IPS-18c (cell line): ENCODE measurements around the gene ATXN1.

ENCODE experiments used
- H3K4me3 ChIP-seq: 2 replicates; pipeline ENCODE4 v1.7.0; 2013; ENCODE audit warnings: low read depth, mild to moderate bottlenecking, low read length, moderate library complexity; ENCODE audit not compliant: insufficient read depth
- H3K9me3 ChIP-seq: one replicate; pipeline ENCODE4 v1.6.1; 2013; ENCODE audit warnings: mild to moderate bottlenecking, low read length, moderate library complexity; ENCODE audit not compliant: control insufficient read depth, insufficient read depth

Gene ATXN1

DNA sequence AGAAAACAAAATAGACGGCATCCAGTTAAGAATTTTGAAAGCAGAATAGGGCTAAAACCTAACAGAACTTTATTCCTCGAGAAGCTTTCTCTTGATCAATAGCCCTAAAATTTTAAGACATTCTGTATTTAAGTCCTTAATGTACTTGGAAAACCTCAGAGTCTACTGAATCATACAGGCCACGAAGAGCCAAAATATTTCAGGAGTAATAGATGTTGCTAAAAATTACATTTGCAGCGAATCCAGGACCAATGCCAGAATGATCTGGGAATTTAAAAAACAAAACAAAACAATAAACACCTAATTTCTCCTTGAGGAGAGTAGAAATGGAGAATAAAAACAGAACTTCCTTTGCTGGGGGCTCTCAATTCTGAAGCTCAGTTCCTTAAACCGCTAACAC, 23.3 kb downstream of the ATXN1 start:
- no peak overlapping the region for H3K4me3 ChIP-seq
- no peaks in the 10 kb centered on the region for H3K9me3 ChIP-seq

DNA sequence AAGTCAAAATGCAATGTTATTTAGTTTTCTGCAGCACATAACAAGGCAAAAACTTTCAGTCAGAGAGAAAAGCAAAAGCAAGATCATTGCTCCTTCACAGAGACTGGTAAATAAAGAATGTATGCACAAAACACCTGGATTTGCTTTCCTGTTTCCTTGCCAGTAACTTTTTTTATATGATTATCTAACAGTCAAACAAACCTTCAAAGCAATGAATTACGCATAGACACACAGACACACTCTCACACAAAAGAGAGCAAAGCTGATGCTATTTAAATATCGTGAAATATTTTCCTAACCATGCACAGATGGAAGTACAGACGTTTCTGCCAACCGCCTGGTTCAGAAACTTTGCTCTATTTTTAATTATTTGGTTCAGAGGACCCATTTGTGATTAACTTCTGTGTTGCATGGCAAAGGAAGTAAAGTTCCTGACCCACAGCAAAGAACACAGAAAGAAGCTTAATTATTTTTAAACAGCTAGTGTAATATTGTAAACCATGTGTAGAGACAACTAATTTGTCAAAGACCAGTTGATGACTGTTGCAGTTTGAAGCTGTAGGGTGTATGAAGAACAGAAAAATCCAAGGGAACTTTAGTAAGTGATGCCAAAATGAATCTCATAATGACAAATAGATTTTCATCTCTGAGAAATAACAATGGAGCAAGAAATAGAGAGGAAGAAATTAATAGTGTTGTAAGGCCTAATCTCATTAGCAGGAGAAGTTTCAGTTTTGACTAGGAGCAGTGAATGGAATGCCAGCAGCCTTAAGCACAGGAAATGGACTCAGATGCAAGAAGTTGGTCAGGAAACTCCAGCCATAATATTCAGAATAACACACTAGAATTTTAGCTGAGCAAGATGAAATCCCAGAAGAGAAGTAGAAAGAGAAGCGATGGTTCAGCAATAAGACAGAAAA, 24.1 kb downstream of the ATXN1 start:
- Histone ChIP-seq H3K9me3 (no peaks in the 10 kb centered on the region), H3K4me3 (no peak overlapping the region)

GRCh38 chr6:16735014-16735413, 26.2 kb downstream of the ATXN1 start:
- Histone ChIP-seq H3K9me3 (no peaks in the 10 kb centered on the region), H3K4me3 (no peak overlapping the region)

GRCh38 chr6:16733085-16733484, 28.2 kb downstream of the ATXN1 start:
- no peak overlapping the region for H3K4me3 ChIP-seq

GRCh38 chr6:16731478-16732051, 29.7 kb downstream of the ATXN1 start:
- Histone ChIP-seq H3K4me3 (no peak overlapping the region), H3K9me3 (no peaks in the 10 kb centered on the region)

More at GRCh38 chr6:16733085-16733484, 28.2 kb downstream of the ATXN1 start:
- no peaks in the 10 kb centered on the region for H3K9me3 ChIP-seq

DNA sequence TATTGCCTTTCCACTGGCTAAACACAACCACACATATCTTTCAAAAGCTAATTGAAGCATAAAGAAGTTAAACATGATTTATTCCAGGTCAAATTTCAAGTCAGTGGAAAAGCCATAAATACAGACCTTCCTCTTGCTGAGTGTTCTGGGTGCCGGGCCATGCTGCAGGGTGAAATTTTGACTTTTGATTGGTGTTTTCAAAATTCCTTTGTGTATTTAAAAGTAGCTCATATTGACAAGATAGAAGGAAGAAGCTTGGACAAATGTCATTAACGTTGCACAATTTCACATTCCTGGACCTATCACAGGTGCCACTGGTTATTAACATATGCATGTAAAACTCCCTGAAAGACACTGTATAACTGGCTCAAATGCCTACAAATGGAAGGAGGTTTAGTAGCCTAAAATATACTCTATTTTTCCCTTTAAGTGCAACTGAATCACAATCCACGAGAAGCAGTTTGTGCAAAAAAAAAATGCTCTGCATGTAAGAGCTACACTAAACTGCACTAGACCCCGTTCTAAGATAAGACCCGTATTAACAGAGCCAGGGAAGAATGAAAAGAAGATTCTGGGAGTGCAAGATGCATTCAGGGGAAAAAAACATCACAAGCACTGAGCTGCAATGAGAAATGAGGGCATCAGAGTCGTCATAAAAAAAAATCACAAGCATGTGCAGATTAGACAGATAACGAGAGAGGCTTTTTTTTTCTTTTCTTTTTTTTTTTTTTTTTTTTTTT, 30.4 kb downstream of the ATXN1 start:
- no peaks in the 10 kb centered on the region for H3K9me3 ChIP-seq
- H3K4me3 ChIP-seq, result no peak overlapping the region

DNA sequence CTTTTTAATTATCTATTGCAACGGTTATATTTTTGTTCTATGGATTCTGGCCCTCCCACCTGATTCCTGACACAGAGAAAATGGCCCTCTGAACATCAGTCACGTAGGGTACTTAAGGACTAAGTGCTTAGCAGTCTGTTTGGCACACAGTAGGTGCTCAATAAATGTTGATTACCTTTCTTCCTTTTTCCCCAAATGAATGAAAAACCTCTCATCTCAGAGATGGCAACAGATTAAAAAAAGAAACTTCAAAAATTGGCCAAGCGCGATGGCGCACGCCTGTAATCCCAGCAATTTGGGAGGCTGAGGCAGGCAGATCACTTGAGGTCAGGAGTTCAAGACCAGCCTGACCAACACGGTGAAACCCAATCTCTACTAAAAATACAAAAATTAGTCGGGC, 31.5 kb downstream of the ATXN1 start:
- no peaks in the 10 kb centered on the region for H3K9me3 ChIP-seq
- no peak overlapping the region for H3K4me3 ChIP-seq

- Histone ChIP-seq H3K4me3 (no peak overlapping the region), H3K9me3 (no peaks in the 10 kb centered on the region)
Observed at GRCh38 chr6:16729183-16729691, 32.0 kb downstream of the ATXN1 start.

- H3K4me3 ChIP-seq, result no peak overlapping the region
- H3K9me3 ChIP-seq, result no peaks in the 10 kb centered on the region
Observed at GRCh38 chr6:16728513-16729182, 32.6 kb downstream of the ATXN1 start.

DNA sequence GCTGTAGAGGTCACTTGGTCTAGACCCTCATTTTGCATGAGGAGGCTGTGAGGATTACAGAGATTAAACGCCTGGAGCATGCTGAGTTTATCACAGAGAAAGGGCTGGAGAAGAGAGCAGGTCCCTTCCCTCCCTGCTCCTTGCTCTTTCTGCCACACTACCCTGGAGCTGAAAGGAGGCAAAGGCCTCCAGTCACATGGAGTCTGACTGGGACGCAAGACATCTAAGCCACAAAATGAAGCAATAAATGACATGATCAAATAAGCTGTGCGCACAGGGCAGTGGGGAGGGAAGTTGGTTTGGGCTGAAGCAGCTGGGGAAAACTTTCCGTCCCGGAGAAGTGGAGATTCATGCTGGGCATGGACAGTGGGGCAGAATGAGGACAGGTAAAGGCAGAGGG, 33.3 kb downstream of the ATXN1 start:
- H3K4me3 ChIP-seq, result no peak overlapping the region
- H3K9me3 ChIP-seq, result no peaks in the 10 kb centered on the region

DNA sequence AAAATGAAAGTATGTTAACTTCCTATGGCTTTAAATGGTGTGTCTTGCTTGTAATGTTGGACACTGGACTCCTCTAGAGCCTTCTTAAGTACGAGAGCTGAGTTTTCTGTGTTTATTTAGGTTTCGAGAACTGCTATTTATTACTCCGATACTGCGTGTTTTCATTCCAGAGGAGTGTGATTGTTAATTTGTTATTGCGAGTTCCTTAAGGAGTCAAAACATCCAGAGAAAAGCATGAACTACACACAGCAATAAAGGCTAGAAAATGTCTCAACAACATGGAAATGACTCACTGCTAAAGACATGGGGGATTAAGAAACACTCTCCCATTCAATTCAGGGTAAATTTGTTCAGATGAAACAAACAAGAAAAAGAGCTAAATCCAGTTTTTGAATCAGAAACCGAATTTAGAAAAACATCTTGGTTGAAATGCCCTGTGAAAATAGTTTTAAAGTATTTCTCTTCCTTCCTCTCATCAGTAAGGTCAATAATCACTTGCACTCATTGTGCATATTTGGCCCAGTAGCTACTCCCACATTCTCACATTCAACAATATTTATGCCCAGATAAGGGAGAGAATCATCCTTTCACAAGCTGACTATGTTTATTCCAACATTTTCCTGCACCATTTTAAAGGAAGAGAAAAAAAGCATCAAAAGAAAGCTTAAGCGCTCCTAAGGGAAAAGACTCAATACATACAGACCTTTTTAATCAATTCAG, 36.0 kb downstream of the ATXN1 start:
- no peak overlapping the region for H3K4me3 ChIP-seq

GRCh38 chr6:16723826-16724225, 37.4 kb downstream of the ATXN1 start:
- H3K4me3 ChIP-seq, result no peak overlapping the region
- no peaks in the 10 kb centered on the region for H3K9me3 ChIP-seq

More for the DNA sequence above, 36.0 kb downstream of the ATXN1 start:
- no peaks in the 10 kb centered on the region for H3K9me3 ChIP-seq

- H3K9me3 ChIP-seq, result no peaks in the 10 kb centered on the region
- no peak overlapping the region for H3K4me3 ChIP-seq
Observed at GRCh38 chr6:16723402-16723801, 37.9 kb downstream of the ATXN1 start.

DNA sequence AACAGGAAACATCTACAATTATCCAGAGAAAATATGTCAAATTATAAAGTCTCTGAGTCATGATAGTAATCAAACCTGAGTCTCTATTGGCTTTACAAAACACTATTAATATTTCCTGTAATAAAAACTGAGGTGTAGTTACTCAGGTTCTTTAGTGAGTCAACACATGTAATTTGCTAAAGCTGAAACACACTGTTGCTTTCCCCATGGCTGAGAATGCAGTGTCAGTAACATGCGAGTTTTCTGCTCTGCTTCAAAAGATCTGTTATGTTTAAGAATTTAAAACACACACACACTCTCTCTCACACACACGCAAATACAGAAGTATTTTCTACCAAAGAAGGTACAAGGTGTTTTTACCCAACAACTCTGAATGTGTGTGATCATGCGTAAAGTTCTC, 38.6 kb downstream of the ATXN1 start:
- no peak overlapping the region for H3K4me3 ChIP-seq

DNA sequence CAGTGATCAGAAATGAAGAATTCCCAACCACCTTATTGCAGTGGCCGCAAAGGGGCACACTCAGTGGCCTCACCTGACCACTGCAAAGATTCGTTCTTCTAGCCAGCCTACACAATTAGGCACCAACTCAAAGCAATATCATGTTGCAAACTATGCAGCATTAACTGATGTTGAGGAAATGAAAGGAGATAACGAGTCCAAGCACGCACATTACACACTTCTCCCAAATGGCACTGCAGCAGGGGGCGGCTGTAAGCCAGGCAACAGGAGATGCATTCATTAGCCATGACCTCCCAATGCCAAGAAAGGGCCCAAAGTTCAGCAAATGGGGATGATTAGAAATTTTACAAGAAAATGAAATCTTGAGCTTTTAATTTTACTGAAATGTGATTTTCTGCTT, 39.3 kb downstream of the ATXN1 start:
- H3K4me3 ChIP-seq, result no peak overlapping the region
- no peaks in the 10 kb centered on the region for H3K9me3 ChIP-seq

More for the DNA sequence above, 38.6 kb downstream of the ATXN1 start:
- no peaks in the 10 kb centered on the region for H3K9me3 ChIP-seq

DNA sequence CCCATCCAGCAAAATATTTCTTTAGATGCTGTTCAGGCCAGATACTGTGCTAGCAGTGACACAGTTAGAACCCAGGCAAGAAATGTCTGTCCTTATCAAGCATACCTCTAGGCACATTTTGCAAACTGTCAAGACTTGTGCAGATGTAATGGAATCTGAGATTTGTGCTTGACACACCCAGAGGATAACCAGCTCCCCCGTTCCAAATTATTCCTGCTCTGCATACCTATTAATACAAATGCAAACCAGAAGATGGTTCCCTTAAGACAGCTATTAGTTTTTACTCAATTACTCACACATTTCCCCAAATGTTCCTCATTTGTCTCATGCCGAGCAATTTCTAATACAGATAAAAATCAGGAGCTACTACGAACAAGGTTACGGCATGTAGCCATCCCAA, 40.4 kb downstream of the ATXN1 start:
- H3K9me3 ChIP-seq, result no peaks in the 10 kb centered on the region
- no peak overlapping the region for H3K4me3 ChIP-seq

DNA sequence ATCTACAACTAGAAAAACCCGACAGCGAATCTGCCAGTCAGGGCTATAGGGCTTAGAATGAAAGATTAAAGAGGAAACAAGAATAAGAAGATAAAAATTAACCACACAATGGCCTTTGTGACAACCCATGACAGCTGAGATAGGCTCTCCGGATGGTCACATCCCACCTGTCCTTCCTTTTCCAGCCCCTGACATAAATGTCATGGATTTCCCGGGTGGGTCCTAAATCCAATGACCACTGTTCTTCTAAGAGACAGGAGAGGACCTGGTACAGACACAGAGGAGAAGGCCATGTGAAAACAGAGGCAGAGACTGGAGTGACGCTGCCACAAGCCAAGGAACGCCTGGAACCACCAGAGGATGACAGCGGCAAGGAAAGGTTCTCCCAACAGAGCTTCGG, 41.8 kb downstream of the ATXN1 start:
- H3K9me3 ChIP-seq, result no peaks in the 10 kb centered on the region
- no peak overlapping the region for H3K4me3 ChIP-seq
